Activated CD8-positive, alpha-beta memory T cell treated with anti-CD3 and anti-CD28 coated beads, Interleukin-2, amount 50 U/mL, for 24 hours (primary cell): Measurements from ENCODE around the gene BOLA3.
"Not testable (repeated sequence)": the region's sequence is repeated elsewhere in the genome, so short reads cannot be mapped to it uniquely, and the experiment has no call there.

Source experiments
- DNase-seq: peaks from one replicate; pipeline ENCODE4 v3.0.0-alpha.2; 2020; ENCODE audit errors: extremely low read depth

BOLA3 gene

DNA sequence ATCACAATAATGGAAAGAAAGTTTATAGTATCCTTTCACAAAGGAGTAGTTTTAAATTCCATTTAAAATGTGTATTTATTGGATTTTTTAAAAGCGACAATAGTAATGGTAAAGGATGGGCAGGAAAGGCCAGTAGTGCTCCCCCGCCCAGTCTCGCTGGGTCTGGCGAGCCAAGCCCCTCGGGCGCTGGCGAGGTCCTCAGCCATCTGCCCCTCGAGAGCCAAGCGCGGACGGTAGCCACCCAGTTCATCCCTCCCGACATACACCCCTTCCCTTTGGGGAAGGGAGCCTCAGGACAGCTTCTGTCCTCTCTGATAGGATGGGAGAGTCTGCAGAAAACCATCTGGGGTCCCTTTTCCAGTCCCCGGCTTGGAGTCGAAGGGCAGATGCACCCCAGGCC lies 45.2 kb downstream of the BOLA3 start:
- no peak for DNase-seq

DNA sequence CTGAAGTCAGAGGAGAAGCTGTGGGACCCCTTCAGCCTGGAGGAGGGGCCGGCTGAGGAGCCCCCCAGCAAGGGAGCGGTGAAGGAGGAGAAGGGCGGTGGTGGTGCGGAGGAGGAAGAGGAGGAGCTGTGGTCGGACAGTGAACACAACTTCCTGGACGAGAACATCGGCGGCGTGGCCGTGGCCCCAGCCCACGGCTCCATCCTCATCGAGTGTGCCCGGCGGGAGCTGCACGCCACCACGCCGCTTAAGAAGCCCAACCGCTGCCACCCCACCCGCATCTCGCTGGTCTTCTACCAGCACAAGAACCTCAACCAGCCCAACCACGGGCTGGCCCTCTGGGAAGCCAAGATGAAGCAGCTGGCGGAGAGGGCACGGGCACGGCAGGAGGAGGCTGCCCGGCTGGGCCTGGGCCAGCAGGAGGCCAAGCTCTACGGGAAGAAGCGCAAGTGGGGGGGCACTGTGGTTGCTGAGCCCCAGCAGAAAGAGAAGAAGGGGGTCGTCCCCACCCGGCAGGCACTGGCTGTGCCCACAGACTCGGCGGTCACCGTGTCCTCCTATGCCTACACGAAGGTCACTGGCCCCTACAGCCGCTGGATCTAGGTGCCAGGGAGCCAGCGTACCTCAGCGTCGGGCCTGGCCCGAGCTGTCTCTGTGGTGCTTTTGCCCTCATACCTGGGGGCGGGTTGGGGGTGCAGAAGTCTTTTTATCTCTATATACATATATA lies 46.0 kb downstream of the BOLA3 start:
- DNase-seq: no peak

GRCh38 chr2:74100254-74101216 lies 47.2 kb downstream of the BOLA3 start:
- no peak for DNase-seq

- no peak for DNase-seq
Observed at GRCh38 chr2:74099835-74100234, 47.9 kb downstream of the BOLA3 start.

GRCh38 chr2:74099271-74099670 lies 48.4 kb downstream of the BOLA3 start:
- DNase-seq: no peak

DNA sequence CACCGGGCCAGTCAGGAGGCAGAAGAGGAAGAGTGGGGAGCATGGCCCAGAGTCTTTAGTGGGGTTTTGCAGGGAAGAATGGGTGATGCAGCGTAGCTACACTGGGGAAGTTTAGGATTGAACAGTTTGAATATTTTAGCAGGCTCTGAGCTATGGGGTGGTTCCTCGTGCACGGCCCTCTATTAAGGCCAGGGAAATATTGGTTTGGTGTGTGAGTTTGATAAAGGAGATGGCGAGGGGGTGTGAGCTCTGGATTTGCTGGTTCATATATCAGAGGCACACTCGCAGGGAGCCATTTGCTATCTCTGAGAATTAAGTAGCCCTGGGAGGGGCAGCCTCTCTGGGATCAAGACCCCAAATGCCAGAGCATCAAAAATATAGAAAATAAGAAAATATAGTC lies 50.1 kb downstream of the BOLA3 start:
- no peak for DNase-seq

- no peak for DNase-seq
Observed at GRCh38 chr2:74096052-74096451, 51.7 kb downstream of the BOLA3 start.

DNA sequence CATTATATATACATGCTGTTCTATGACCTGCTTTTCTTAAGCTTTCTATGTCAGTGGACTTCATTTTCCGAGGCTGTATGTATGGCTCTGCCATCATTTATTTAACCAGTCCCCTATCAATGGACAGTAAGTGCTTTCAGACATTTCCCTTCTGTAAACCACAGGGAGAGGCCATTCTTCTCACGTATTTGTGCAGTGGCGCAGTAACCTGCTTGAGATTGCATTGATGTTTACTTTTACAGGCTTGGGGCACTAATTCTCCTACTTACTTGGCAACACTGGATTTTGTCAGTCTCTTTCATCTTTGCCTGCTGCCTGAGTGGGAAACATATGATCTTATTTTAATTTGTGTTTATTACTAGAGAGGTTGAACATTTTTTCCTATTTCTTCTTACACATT lies 52.1 kb downstream of the BOLA3 start:
- no peak for DNase-seq

GRCh38 chr2:74094291-74094690 lies 53.4 kb downstream of the BOLA3 start:
- no peak for DNase-seq

DNA sequence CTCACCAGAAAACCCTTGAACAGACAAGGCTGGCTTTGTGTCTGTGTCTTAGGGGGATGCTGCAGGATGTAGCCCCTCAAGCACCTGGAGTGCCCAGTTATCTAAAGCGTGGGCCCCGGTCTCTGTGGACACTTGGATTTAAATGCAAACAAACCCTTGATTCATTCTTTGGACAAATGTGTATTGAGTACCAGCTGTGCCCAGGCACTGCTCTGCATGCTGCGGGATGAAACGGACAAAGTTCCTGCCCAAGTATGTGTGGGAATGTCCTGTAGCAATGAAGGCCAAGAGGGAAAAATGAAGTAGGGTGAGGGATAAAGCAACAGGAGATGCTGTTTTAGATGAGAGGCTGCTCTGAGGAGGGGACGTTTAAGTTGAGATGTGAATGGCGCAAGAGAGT lies 53.9 kb downstream of the BOLA3 start:
- no peak for DNase-seq

- no peak for DNase-seq
Observed at GRCh38 chr2:74093426-74093825, 54.3 kb downstream of the BOLA3 start.

DNA sequence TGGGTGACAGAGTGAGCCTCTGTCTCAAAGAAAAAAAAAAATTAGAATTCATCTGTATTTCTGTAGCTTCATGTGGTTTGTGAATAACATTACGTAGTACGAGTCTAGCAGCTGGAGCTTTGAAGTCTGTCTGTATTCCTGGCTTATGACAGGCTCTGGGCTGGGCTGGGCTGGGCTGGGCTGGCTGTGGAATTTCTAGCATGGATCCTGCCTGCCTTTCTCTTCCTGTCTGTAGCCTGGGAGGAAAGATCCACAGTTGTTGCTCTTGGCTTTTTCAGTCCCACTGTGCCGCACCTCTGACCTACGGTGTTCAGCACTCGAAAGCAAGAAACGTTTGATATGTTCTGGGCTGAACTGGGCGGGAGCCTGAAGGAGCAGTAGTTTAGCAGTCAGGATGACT lies 55.4 kb downstream of the BOLA3 start:
- DNase-seq: no peak

DNA sequence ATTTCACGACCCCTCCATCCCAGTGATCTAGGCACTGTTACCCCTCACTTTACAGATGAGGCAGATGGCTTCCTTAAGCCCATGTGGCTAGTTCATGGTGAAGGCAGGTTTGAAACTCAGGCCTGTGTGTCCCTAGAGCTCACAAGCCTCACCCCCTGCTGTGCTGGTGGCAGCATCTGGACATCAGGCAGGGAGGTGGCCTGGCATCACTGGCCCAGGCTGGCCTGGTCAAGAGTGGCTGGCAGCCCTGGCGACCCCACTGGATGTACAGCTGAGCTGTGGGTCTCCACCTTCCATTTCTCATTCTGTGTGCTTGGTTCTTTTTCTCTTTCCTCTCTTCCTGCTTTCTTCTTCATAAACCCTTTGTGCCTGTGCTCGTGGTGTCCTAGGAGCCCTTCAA lies 56.3 kb downstream of the BOLA3 start:
- DNase-seq: no peak

DNA sequence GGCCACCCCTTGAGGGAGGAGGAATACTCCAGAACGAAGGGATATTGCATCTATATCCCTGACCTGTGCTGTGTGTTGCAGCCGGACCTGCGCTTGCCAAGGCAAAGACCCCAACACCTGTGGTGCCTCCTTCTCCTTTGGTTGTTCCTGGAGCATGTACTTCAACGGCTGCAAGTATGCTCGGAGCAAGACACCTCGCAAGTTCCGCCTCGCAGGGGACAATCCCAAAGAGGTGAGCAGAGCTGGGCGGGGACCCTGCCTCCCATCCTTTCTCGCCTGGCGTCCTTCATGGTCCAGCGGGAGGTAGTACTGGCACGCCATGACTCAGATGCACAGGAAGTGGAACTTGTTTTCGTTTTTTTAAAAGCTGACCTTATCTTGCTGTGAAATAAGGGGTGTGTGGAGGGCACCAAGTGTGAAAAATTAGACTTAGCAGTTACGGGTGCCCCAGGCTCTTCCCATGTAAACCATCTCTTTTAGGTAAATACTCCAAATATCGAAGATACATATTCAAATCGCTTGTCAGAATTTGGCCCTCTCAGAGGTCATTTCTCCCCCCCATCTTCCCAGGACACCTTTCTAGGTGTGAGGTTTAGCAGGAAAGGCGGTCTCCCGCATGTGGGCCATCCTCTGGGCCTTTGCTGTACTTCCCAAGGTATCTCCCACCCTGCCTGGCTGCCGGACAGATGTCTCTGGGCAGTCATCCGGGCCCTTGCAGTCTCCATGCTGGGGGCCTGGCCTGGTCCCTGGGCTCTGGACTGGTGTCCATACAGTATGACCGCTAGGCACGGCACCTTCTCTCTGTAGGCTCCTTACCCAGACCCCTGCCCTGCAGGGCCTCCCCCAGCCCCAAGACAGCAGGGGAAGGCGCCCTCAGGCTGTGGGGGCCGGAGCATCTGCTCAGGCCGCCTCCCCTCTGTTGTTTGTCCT lies 57.6 kb downstream of the BOLA3 start:
- DNase-seq: no peak

- DNase-seq: not testable (repeated sequence)
Observed at GRCh38 chr2:74088676-74089075, 59.0 kb downstream of the BOLA3 start.

GRCh38 chr2:74087696-74088095 lies 60.0 kb downstream of the BOLA3 start:
- DNase-seq: no peak

- DNase-seq: no peak
Observed at GRCh38 chr2:74086021-74086420, 61.7 kb downstream of the BOLA3 start.
